ENCODE measurements around the gene HKDC1.
A peak's percentile ranks its signal among the peaks of the same experiment; 100 is the strongest.

Gene HKDC1

GRCh38 chr10:69215405-69216171, 4.5 kb upstream of the HKDC1 start:
- no peak for DNase-seq (ENCODE audit: low read depth)

GRCh38 chr10:69216577-69217118, 3.5 kb upstream of the HKDC1 start:
- DNase-seq (ENCODE audit: low read depth), result no peak

- DNase-seq (ENCODE audit: low read depth), result no peak
Observed at GRCh38 chr10:69217119-69217754, 2.9 kb upstream of the HKDC1 start.

DNA sequence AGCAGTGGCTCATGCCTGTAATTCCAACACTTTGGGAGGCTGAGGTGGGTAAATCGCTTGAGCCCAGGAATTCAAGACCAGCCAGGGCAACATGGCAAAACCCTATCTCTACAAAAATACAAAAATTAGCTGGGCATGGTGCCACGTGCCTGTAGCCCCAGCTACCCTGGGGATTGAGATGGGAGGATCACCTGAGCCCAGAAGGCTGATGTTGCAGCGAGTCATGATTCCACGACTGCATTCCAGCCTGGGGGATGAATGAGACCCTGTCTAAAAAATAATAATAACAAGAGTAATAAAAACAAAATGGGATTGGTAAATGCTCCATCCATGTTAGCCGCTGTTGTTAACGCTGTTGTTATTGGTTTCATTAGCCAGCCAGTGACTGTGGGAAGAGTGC, 1.3 kb upstream of the HKDC1 start:
- no peak for DNase-seq (ENCODE audit: low read depth)

DNA sequence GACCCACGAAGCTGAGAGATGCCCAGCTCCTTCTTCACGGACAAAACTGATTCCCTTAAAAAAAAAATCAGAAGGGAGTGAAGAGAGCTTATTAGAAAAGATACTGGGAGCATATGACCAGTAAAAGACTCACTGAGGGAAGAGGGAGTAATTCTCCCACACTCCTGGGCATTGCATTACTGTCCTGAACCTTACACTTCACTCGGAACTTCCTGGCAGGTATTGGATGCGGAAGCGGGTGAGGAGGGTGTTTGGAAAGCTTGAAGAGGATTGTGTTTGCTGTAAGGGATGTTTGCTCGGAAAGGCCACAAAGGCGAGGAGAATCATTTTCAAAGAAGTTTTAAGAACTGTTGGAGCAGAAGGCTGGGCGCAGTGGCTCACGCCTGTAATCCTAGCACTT, 375 bp downstream of the HKDC1 start:
- DNase-seq (ENCODE audit: low read depth), result no peak

DNA sequence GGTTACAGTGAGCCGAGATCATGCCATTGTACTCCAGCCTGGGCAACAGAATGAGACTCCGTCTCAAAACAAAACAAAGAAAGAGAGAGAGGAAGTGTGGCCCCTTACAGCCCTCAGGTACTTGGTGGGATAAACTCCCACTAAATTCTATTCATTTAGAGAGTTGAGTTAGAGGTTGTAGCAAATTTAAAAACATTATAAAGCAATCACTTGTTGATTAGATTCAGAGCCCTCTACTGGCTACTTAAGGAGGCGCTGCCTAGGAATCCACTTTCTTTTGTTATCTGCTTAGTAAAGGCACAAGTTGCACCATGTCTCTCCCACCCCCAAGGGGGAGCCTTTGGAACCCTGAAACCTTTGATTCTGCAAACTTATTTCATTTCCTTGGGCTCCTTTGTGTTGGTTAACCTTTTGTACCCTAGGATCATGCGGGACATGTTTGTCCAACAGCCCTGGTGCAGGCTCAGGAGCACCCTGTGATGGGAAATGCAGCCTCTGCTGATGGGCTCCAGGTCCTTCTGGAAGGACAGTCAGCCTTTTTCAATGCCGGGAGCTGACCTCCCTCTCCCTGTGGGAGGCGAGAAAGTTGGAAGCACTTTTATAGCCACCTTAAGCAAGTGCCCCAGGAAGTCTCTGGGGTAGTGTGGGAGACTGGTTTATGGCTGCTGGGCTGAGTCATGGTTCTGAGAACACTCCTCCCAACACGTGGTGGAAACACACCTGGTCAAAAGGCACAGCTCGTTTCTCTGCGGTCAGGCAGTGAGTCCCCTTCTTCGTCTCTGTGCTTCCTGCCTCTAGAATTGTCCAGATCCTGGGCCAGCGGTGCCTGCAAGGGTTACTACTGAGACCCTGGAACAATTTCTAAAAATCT, 2.3 kb downstream of the HKDC1 start:
- DNase-seq (ENCODE audit: low read depth), result peak; percentile 44

DNA sequence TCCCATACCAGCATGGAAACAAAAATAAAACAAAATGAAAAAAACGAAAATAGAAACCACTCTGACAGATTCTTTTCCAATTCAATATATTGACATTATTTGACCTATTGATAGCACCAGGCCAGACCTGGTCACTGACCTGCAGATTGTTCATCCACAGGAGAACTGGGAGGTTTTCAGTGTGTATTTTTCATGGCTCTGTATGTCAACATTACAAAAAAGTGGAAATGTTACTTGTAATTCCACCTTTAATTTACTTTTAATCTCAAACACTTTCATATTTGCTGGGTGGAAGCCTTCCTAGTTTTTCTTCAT, 2.9 kb downstream of the HKDC1 start:
- no peak for DNase-seq (ENCODE audit: low read depth)

- no peak for DNase-seq (ENCODE audit: low read depth)
Observed at GRCh38 chr10:69224862-69225657, 4.9 kb downstream of the HKDC1 start.

DNA sequence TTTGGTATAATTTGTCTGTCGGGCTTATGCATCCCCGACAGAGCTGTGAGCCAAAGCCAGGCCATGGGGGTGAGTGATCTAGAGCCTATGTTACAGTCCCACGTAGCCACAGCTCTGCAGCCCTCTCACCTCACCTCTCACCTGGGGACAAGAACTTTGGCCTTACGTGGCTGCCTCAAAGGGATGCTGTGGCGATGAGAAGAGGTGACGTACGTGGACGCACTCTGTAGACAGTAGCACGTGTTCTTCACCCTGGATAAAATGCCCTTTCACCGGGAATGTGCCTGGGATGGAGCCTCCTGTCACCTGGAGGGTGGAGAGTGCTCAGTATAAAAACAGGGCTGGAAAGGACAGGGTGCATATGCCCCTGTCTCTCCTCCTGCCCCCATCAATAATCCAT, 5.5 kb downstream of the HKDC1 start:
- no peak for DNase-seq (ENCODE audit: low read depth)

DNA sequence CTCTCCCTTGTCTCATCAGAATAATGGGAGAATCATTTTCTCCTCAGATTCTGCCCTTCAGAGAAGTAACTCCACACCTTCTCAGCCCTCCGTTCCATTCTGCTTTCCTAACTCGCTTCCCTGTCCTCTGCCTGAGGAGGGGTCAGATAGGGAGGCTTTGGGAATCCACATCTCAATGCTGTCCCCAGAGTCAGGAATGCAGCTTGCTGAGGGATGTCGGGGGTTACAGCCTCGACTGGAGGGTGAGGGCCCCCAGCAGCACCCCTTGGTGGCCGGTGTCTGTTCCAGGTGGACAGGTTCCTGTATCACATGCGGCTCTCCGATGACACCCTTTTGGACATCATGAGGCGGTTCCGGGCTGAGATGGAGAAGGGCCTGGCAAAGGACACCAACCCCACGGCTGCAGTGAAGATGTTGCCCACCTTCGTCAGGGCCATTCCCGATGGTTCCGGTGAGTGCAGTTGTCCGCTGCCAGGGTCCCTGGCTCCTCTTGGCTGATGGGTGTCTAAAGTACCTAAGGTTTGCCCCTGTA, 6.9 kb downstream of the HKDC1 start:
- DNase-seq (ENCODE audit: low read depth), result no peak

GRCh38 chr10:69228151-69228550, 8.0 kb downstream of the HKDC1 start:
- no peak for DNase-seq (ENCODE audit: low read depth)

- DNase-seq (ENCODE audit: low read depth), result no peak
Observed at GRCh38 chr10:69229616-69229916, 9.4 kb downstream of the HKDC1 start.

DNA sequence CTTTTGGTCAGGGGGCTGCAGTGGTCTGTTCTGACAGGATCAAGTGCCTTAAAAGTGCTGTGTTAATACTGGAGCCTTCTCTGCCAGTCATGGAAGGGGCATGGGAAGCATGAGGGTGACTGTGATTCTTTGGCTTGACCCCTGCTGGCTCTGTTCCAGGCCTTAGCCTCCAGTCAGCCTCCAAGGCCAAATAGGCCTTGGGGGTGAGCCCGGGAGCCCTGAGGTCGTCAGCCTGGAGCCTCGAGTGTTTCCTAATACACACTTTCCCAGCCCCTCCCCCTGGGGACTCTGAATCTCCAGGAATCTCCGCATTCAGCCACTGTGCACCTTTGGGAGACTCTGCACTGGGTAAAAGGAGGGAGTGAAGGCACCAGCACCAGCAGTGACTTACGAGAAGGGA, 10.0 kb downstream of the HKDC1 start:
- no peak for DNase-seq (ENCODE audit: low read depth)

DNA sequence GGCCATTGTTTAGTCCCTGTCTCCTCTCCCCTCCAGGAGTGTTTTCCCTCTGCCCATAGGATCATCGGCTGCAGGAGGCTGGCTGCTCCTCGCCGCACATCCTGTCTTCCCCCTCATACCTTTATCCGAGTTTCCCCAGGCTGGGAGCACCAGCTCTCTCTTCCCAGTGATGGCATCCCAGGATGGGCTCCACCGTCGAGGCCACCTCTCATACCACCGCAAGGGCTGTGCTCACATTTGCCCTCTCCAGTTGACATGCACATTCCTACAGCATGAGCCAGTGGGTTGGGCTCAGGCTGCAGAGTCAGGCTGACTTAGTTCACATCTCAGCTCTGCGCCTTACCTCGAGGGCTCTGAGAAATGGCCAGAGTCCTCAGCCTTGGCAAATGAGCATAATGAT, 12.1 kb downstream of the HKDC1 start:
- DNase-seq (ENCODE audit: low read depth), result no peak

DNA sequence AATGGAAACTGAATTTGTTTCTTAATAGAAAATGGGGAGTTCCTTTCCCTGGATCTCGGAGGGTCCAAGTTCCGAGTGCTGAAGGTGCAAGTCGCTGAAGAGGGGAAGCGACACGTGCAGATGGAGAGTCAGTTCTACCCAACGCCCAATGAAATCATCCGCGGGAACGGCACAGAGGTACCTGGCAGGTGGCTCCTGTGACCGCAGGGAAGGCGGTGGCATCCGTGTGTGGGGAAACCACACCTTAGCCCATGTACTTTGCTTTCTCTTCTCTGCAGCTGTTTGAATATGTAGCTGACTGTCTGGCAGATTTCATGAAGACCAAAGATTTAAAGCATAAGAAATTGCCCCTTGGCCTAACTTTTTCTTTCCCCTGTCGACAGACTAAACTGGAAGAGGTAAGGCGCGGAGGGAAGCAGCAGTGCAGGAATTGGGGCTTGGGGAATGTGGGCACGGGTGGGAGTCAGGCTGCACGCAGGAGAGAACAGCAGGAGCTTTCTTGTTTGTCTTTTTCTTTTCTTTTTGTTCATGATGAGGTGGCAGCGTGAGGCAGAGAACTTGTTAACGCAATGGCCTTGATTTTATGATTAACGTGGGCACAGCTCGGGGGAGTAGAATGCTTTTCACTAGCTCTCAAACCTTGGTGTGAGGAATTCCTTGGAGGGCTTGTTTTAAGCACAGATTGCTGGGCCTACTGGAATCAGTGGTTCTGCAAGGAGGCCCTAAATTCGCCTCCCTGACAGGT, 12.8 kb downstream of the HKDC1 start:
- no peak for DNase-seq (ENCODE audit: low read depth)

- DNase-seq (ENCODE audit: low read depth), result no peak
Observed at GRCh38 chr10:69234447-69234846, 14.3 kb downstream of the HKDC1 start.

DNA sequence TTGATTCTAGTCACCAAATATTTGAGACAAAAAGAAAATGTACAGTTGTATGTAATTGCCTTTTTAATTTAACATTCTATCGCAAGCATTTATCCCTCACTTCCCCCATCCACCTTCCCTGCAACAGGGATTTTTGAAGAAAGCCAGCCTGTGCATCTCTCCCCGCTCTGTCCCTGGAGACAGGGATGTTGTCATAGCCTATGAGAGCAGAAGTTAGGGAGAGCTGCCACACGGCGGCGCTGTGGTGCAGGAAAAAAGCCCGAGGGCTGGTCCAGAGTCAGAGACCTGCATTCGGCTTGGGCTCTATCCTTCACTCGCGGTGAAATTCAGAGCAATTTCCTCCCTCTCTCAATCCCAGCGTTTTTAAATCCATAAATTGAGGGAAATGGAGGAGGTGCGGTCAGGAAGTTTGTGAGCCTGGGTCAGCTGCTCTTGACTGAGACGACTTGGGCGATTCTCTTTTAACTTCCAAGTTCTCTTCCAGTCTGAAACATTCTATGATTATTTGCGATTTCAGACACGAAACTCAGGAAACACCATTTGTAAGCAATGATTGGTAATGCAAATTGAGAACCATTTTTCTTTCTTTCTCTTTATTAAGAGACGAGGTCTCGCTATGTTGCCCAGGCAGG, 17.5 kb downstream of the HKDC1 start:
- DNase-seq (ENCODE audit: low read depth), result peak; percentile 75

GRCh38 chr10:69239136-69239535, 19.0 kb downstream of the HKDC1 start:
- no peak for DNase-seq (ENCODE audit: low read depth)

- no peak for DNase-seq (ENCODE audit: low read depth)
Observed at GRCh38 chr10:69239816-69240434, 19.8 kb downstream of the HKDC1 start.

- no peak for DNase-seq (ENCODE audit: low read depth)
Observed at GRCh38 chr10:69240455-69240854, 20.3 kb downstream of the HKDC1 start.
